AG04449 (cell line): ENCODE data around the gene UBALD1.

Source experiments
- CTCF ChIA-PET: fragments of 350-600 bp; formaldehyde crosslinking; extraction: SDS; loops from one replicate; lab custom pipeline; 2021; ENCODE audit warnings: antibody characterized with exemption; lab: Yijun Ruan, JAX
- POLR2A ChIA-PET: fragments of 400-600, 350-600 bp; formaldehyde crosslinking; extraction: SDS; loops from one replicate; lab custom pipeline; 2020; ENCODE audit warnings: antibody characterized with exemption, inconsistent platforms; lab: Yijun Ruan, JAX
- DNase-seq: peaks from one replicate; pipeline ENCODE4 v3.0.0-alpha.2; 2010; ENCODE audit warnings: low read depth, low spot score
- H3K4me3 ChIP-seq: 2 replicates; pipeline ENCODE4 v1.5.1; 2011; ENCODE audit warnings: low read depth, mild to moderate bottlenecking, control low read depth, low read length
- TF ChIP-seq, protein P1 (sequence below): IDR thresholded peaks from one replicate; pipeline ENCODE4 v1.5.1; 2011; ENCODE audit warnings: mild to moderate bottlenecking, moderate library complexity, low read length, control low read depth, inconsistent platforms; ENCODE audit not compliant: insufficient read depth; ENCODE audit errors: missing control alignments

The UBALD1 gene

GRCh38 chr16:4623593-4623992 lies 8.9 kb upstream of the UBALD1 start:
- H3K4me3 ChIP-seq: no peak overlapping the region
- ChIA-PET POLR2A (interaction anchor here (2.8 kb wide), 1 partner anchor 8 kb away, joined by 11 read pairs; no protein-coding TSS in a partner anchor), CTCF (interaction anchor here (1.0 to 4.7 kb wide), 23 partner anchors 8 to 332 kb away, joined by 3 to 40 read pairs (median 5); partner anchors contain the start of genes ANKS3, C16orf96, DNAAF8 and UBALD1)
- TF ChIP-seq, protein P1, sequence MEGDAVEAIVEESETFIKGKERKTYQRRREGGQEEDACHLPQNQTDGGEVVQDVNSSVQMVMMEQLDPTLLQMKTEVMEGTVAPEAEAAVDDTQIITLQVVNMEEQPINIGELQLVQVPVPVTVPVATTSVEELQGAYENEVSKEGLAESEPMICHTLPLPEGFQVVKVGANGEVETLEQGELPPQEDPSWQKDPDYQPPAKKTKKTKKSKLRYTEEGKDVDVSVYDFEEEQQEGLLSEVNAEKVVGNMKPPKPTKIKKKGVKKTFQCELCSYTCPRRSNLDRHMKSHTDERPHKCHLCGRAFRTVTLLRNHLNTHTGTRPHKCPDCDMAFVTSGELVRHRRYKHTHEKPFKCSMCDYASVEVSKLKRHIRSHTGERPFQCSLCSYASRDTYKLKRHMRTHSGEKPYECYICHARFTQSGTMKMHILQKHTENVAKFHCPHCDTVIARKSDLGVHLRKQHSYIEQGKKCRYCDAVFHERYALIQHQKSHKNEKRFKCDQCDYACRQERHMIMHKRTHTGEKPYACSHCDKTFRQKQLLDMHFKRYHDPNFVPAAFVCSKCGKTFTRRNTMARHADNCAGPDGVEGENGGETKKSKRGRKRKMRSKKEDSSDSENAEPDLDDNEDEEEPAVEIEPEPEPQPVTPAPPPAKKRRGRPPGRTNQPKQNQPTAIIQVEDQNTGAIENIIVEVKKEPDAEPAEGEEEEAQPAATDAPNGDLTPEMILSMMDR: no peak
- no peak for DNase-seq

GRCh38 chr16:4618645-4619418 lies 4.1 kb upstream of the UBALD1 start:
- CTCF ChIA-PET: interaction anchor here (1.0 to 1.1 kb wide), 2 partner anchors 15 to 32 kb away, joined by 3 to 4 read pairs; no protein-coding TSS in a partner anchor
- TF ChIP-seq, protein P1: no peak
- DNase-seq: no peak
- POLR2A ChIA-PET: no interaction called here
- H3K4me3 ChIP-seq: no peak overlapping the region

DNA sequence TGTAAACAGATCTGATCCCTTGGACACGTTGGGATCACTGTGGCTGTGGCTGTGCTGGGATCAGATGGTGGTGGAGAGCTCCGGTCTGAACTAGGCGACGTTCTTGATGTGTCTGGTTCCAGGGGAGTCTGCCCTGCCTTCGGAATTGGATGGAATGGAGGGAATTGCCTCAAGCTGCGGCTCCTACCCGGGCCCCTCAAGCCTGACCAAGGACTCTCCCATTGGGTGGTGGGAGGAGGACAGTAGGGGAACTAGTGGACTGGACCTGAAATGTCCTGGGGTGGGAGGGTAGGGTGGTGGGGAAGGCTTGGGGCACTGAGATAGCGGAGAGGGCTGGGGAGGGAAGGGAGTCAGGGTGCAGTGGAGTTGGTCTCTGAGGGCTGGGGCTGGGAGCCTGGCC lies 3.2 kb upstream of the UBALD1 start:
- H3K4me3 ChIP-seq: no peak overlapping the region
- no peak for DNase-seq
- TF ChIP-seq, protein P1: no peak
- POLR2A ChIA-PET: no interaction called here
- CTCF ChIA-PET: interaction anchor here (1.0 to 1.8 kb wide), 3 partner anchors 16 to 34 kb away, joined by 3 to 4 read pairs (median 4); no protein-coding TSS in a partner anchor

- TF ChIP-seq, protein P1: peak; percentile 56
- DNase-seq: peak; percentile 97
- H3K4me3 ChIP-seq: peak overlapping the region; percentile 72
- ChIA-PET POLR2A (interaction anchor here (0.6 to 1.5 kb wide), 4 partner anchors 9 to 213 kb away, joined by 3 to 11 read pairs (median 4); partner anchors contain the start of genes ANKS3, DNAAF8 and MGRN1), CTCF (interaction anchor here (0.8 to 2.1 kb wide), 7 partner anchors 8 to 140 kb away, joined by 3 to 10 read pairs (median 4); partner anchors contain the start of genes HMOX2 and MGRN1)
Observed at GRCh38 chr16:4616047-4616811, 1.5 kb upstream of the UBALD1 start.

DNA sequence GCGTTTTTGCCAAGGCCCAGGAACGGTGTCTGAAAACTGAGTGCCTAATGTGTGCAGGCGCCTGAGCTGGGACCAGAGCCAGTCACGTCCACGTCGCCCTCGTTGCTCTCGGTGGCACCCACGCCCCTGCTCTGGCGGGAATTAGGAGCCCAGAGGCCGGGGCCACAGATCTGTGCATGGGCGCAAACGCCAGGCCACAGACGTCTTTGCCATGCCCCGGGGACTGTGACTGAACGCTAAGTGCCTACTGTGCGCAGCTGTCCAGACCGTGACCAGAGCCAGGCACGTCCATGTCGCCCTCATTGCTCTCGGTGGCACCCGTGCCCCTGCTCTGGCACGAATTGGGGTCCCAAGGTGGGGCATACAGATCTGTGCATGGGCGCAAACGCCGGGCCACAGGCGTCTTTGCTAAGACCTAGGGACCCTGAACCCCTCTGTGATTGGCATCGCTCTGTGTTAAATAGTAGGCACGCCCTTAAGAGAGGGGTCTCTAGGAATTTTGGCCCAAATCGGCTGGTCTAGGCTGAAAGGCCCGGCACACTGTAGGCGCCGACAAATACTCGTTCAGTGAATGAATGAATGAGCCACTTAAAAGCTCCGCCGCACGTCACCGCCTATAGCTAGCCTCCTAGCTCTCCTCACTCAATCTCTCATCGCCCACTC lies 827 bp upstream of the UBALD1 start:
- TF ChIP-seq, protein P1: no peak
- CTCF ChIA-PET: interaction anchor here (0.8 to 2.1 kb wide), 5 partner anchors 9 to 139 kb away, joined by 3 to 10 read pairs (median 4); partner anchors contain the start of genes HMOX2 and MGRN1
- no peak for DNase-seq
- peak overlapping the region; percentile 34 for H3K4me3 ChIP-seq
- POLR2A ChIA-PET: interaction anchor here (0.7 to 1.5 kb wide), 3 partner anchors 10 to 119 kb away, joined by 4 to 11 read pairs (median 4); partner anchors contain the start of genes ANKS3, DNAAF8 and MGRN1
